Body of pancreas (tissue), 4 donors: ENCODE results near the gene DAO.

Experiments
- POLR2A ChIP-seq, 3 donors: fragments of 450-650 bp; IDR thresholded peaks; one replicate each; pipeline ENCODE4 v1.6.1; 2016; ENCODE audit warnings: antibody characterized with exemption in 3 of 3, mild to moderate bottlenecking in 2 of 3
- TF ChIP-seq, protein P1 (sequence below), 7 experiments: fragments of 450-650 bp in 4 of 7; fragments of 200-600 bp in 3 of 7; sonication (generic) in 3 of 7; IDR thresholded peaks; one replicate each; pipeline ENCODE4 v1.5.1; 2016 to 2019; ENCODE audit warnings: antibody characterized with exemption in 7 of 7

DNA sequence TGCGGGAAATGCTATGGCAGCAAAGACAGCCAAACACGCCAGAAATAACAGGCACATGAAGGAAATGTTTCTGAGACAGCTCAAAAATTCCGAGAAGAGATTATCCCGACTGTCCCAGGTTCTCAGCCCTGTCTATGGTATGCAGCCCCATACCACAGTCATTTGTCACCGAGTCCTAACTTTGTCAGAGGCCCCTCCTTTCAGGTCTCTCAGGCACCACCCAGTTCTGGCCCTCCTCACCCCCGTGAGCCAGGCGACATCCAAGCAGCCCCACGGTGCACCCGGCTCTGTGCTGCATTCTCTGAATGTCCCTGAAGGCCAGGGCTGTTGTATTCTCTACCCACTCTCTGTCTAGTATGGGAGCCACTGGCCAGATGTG lies 46.5 kb upstream of the DAO start:
- TF ChIP-seq, protein P1, sequence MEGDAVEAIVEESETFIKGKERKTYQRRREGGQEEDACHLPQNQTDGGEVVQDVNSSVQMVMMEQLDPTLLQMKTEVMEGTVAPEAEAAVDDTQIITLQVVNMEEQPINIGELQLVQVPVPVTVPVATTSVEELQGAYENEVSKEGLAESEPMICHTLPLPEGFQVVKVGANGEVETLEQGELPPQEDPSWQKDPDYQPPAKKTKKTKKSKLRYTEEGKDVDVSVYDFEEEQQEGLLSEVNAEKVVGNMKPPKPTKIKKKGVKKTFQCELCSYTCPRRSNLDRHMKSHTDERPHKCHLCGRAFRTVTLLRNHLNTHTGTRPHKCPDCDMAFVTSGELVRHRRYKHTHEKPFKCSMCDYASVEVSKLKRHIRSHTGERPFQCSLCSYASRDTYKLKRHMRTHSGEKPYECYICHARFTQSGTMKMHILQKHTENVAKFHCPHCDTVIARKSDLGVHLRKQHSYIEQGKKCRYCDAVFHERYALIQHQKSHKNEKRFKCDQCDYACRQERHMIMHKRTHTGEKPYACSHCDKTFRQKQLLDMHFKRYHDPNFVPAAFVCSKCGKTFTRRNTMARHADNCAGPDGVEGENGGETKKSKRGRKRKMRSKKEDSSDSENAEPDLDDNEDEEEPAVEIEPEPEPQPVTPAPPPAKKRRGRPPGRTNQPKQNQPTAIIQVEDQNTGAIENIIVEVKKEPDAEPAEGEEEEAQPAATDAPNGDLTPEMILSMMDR (IDR thresholded peaks at IDR 0.05): no peak
- TF ChIP-seq POLR2A (IDR thresholded peaks at IDR 0.05): no peak
